ENCODE measurements around the gene ADAMTS2. TPM values are rescaled to one million over a fixed set of nuclear protein-coding genes. Genes with fewer than 3 reads are reported as not detected.

The ADAMTS2 gene
- total and polyA plus RNA-seq, 2 donors from 2014 or later: 2.0 to 13.6 TPM

DNA sequence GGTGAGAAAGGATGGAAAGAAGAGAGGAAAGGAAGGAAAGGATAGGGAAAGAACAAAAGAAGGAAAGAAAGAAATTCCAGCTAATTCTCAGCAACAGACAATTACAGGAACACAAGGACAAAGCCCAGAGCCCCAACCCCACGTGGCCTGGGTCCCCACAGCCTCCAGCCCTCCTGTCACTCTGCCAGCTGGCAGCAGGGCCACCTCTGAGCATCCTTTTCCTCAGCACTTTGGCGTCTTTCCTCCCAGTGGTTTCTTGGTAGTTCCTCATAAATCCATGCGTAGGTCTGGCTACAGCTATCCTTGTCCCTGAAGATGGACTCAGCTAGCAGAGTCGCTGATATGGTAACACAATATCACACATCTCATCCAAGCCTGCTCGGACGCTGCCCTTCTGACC lies 28.3 kb downstream of the ADAMTS2 start:
- Histone ChIP-seq H3K4me1 (ENCODE audit: control insufficient read depth in 2 of 3, insufficient read depth in 2 of 3, low read depth in 1 of 3, low read length in 3 of 3) (peaks cover 0 to 2% (median 0%) of the 10 kb centered on the region in 3 donors), H3K9me3 (ENCODE audit: control insufficient read depth in 2 of 3, insufficient read depth in 1 of 3, low read length in 3 of 3) (no peaks in the 10 kb centered on the region), H3K27ac (ENCODE audit: low read depth in 2 of 2, low read length in 2 of 2) (no peak overlapping the region), H3K4me3 (ENCODE audit: low read length in 3 of 3) (no peak overlapping the region), H3K27me3 (ENCODE audit: control insufficient read depth, insufficient read depth, low read length) (no peaks in the 10 kb centered on the region), H3K36me3 (ENCODE audit: control insufficient read depth in 2 of 3, insufficient read depth in 3 of 3, low read length in 3 of 3) (no peaks in the 10 kb centered on the region), H3K9ac (ENCODE audit: low read length in 3 of 3) (no peak overlapping the region)
- peak in 1 of 5 donors; percentile 49 for DNase-seq
- intact Hi-C loops (cut with DNase I): no loop called here
- TF ChIP-seq, protein P1, sequence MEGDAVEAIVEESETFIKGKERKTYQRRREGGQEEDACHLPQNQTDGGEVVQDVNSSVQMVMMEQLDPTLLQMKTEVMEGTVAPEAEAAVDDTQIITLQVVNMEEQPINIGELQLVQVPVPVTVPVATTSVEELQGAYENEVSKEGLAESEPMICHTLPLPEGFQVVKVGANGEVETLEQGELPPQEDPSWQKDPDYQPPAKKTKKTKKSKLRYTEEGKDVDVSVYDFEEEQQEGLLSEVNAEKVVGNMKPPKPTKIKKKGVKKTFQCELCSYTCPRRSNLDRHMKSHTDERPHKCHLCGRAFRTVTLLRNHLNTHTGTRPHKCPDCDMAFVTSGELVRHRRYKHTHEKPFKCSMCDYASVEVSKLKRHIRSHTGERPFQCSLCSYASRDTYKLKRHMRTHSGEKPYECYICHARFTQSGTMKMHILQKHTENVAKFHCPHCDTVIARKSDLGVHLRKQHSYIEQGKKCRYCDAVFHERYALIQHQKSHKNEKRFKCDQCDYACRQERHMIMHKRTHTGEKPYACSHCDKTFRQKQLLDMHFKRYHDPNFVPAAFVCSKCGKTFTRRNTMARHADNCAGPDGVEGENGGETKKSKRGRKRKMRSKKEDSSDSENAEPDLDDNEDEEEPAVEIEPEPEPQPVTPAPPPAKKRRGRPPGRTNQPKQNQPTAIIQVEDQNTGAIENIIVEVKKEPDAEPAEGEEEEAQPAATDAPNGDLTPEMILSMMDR (IDR thresholded peaks at IDR 0.05; ENCODE audit: borderline replicate concordance, extremely low read depth, insufficient read depth): no peak
- FAIRE-seq: no peak

DNA sequence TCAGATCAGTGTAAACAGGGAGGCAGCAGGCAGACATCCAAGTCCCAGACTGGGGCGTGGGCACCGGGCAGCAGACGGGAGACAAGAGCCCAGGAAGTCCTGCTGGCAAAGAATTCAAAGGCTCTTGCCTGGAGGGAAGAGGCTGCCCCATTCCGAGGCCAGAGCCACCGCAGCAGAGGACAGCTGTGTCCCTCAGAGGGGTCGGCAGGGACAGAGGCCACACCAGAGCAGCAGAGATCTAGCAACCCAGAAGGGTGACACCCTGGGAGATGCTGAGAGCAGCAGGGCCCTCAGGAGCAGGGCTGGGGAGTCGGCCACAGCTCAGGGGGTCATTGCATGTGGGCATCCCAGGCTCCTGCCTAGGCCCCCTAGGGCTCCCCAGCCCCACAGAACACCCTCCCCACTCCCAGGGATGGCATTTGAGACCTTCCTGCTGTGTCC lies 29.1 kb downstream of the ADAMTS2 start:
- intact Hi-C loops (cut with DNase I): no loop called here
- Histone ChIP-seq H3K9me3 (ENCODE audit: control insufficient read depth in 2 of 3, insufficient read depth in 1 of 3, low read length in 3 of 3) (no peaks in the 10 kb centered on the region), H3K36me3 (ENCODE audit: control insufficient read depth in 2 of 3, insufficient read depth in 3 of 3, low read length in 3 of 3) (no peaks in the 10 kb centered on the region), H3K4me1 (ENCODE audit: control insufficient read depth in 2 of 3, insufficient read depth in 2 of 3, low read depth in 1 of 3, low read length in 3 of 3) (peaks cover 0 to 2% (median 0%) of the 10 kb centered on the region in 3 donors), H3K27ac (ENCODE audit: low read depth in 2 of 2, low read length in 2 of 2) (no peak overlapping the region), H3K4me3 (ENCODE audit: low read length in 3 of 3) (no peak overlapping the region), H3K9ac (ENCODE audit: low read length in 3 of 3) (no peak overlapping the region), H3K27me3 (ENCODE audit: control insufficient read depth, insufficient read depth, low read length) (no peaks in the 10 kb centered on the region)
- TF ChIP-seq, protein P1 (IDR thresholded peaks at IDR 0.05; ENCODE audit: borderline replicate concordance, extremely low read depth, insufficient read depth): no peak
- FAIRE-seq: no peak
- DNase-seq: peak in 2 of 5 donors; percentile 16 to 55

DNA sequence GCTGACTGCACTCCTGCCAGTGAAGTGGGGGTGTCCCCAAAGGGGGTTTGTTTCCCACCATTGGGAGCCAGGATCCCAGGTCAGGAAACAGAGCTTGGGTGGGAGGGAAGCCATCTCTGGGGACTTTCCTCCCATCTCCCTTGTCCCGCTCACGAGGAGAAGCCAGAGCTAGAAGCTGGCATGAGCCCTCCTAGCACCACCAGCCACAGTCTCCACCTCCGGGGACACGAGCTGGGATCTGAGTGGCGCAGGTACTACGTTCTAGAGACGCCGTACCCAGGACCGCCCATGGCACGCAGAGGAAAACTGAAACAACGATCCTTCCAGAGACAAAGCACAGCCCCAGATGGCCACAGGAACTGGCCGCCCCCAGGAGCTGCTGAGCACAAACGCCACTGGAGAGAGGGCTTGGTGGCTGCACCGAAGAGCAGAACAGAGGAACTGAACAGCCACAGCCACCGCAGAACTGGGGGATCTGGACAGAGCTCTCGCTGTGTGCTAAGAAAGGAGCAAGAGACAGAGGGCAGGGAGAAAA lies 29.8 kb downstream of the ADAMTS2 start:
- intact Hi-C loops (cut with DNase I): no loop called here
- DNase-seq: peak in 2 of 5 donors; percentile 16 to 33
- Histone ChIP-seq H3K9ac (ENCODE audit: low read length in 3 of 3) (no peak overlapping the region), H3K9me3 (ENCODE audit: control insufficient read depth in 2 of 3, insufficient read depth in 1 of 3, low read length in 3 of 3) (no peaks in the 10 kb centered on the region), H3K27me3 (ENCODE audit: control insufficient read depth, insufficient read depth, low read length) (no peaks in the 10 kb centered on the region), H3K27ac (ENCODE audit: low read depth in 2 of 2, low read length in 2 of 2) (no peak overlapping the region), H3K36me3 (ENCODE audit: control insufficient read depth in 2 of 3, insufficient read depth in 3 of 3, low read length in 3 of 3) (no peaks in the 10 kb centered on the region), H3K4me3 (ENCODE audit: low read length in 3 of 3) (no peak overlapping the region), H3K4me1 (ENCODE audit: control insufficient read depth in 2 of 3, insufficient read depth in 2 of 3, low read depth in 1 of 3, low read length in 3 of 3) (peaks cover 0 to 2% (median 0%) of the 10 kb centered on the region in 3 donors)
- TF ChIP-seq, protein P1 (IDR thresholded peaks at IDR 0.05; ENCODE audit: borderline replicate concordance, extremely low read depth, insufficient read depth): no peak
- FAIRE-seq: no peak

Measured in kidney (tissue), 14 donors.